HEK293 (cell line): ENCODE measurements around the gene PPP1R1B.

Experiments
- CTCF ChIA-PET: fragments of 350-600 bp; formaldehyde crosslinking; extraction: SDS; loops from one replicate; lab custom pipeline; 2021; ENCODE audit warnings: antibody characterized with exemption; lab: Yijun Ruan, JAX
- POLR2A ChIA-PET: fragments of 300-600 bp; formaldehyde crosslinking; extraction: SDS; loops from one replicate; lab custom pipeline; 2020; ENCODE audit warnings: antibody characterized with exemption, inconsistent platforms; lab: Yijun Ruan, JAX
- H3K27ac ChIP-seq: fragments of 200-500 bp; sonication (Bioruptor generic); 2 replicates; pipeline ENCODE4 v1.5.1; 2014; ENCODE audit warnings: low read depth, low read length, control low read depth, inconsistent platforms; ENCODE audit errors: extremely low read depth
- H3K36me3 ChIP-seq, 2 experiments: fragments of 200-500 bp in 1 of 2; sonication (Bioruptor generic) in 1 of 2; 1 replicate in 1 of 2; 2 replicates in 1 of 2; pipeline ENCODE4 v1.5.1; 2014 to 2017; ENCODE audit warnings: inconsistent platforms in 2 of 2, low read length in 2 of 2; ENCODE audit not compliant: control insufficient read depth in 2 of 2, insufficient read depth in 1 of 2
- H3K4me1 ChIP-seq: fragments of 200-500 bp; sonication (Bioruptor generic); 2 replicates; pipeline ENCODE4 v1.5.1; 2014; ENCODE audit warnings: mild to moderate bottlenecking, low read length, inconsistent platforms; ENCODE audit not compliant: control insufficient read depth, insufficient read depth
- H3K4me3 ChIP-seq: 2 replicates; pipeline ENCODE4 v1.5.1; 2011; ENCODE audit warnings: low read depth, mild to moderate bottlenecking, control low read depth, low read length, moderate library complexity
- H3K9me3 ChIP-seq: fragments of 200-500 bp; sonication (Bioruptor generic); 2 replicates; pipeline ENCODE4 v1.5.1; 2014; ENCODE audit warnings: low read depth, low read length, inconsistent platforms; ENCODE audit not compliant: control insufficient read depth, insufficient read depth
- BCL11A ChIP-seq: fragments of 450-650 bp; formaldehyde crosslinking; IDR thresholded peaks from 2 replicates; pipeline ENCODE4 v1.5.1; 2016; ENCODE audit warnings: low read depth, missing biosample characterization, missing genetic modification characterization
- KLF1 ChIP-seq: fragments of 450-650 bp; formaldehyde crosslinking; IDR thresholded peaks from 2 replicates; pipeline ENCODE4 v1.5.1; 2016; ENCODE audit warnings: missing biosample characterization, missing genetic modification characterization
- MZF1 ChIP-seq: fragments of 450-650 bp; formaldehyde crosslinking; IDR thresholded peaks from 2 replicates; pipeline ENCODE4 v1.5.1; 2017; ENCODE audit warnings: missing biosample characterization, missing genetic modification characterization, borderline replicate concordance
- OSR2 ChIP-seq: fragments of 450-650 bp; formaldehyde crosslinking; IDR thresholded peaks from 2 replicates; pipeline ENCODE4 v1.5.1; 2016; ENCODE audit warnings: missing biosample characterization, missing genetic modification characterization
- PATZ1 ChIP-seq: fragments of 450-650 bp; formaldehyde crosslinking; IDR thresholded peaks from 2 replicates; pipeline ENCODE4 v1.5.1; 2016; ENCODE audit warnings: missing biosample characterization, missing genetic modification characterization
- PRDM2 ChIP-seq: fragments of 450-650 bp; formaldehyde crosslinking; IDR thresholded peaks from 2 replicates; pipeline ENCODE4 v1.5.1; 2016; ENCODE audit warnings: missing biosample characterization, missing genetic modification characterization, borderline replicate concordance
- SP3 ChIP-seq: fragments of 450-650 bp; formaldehyde crosslinking; IDR thresholded peaks from 2 replicates; pipeline ENCODE4 v1.5.1; 2016; ENCODE audit warnings: missing biosample characterization, missing genetic modification characterization
- YY2 ChIP-seq: fragments of 450-650 bp; formaldehyde crosslinking; IDR thresholded peaks from 2 replicates; pipeline ENCODE4 v1.5.1; 2016; ENCODE audit warnings: missing biosample characterization, missing genetic modification characterization
- ZBTB20 ChIP-seq: fragments of 450-650 bp; formaldehyde crosslinking; IDR thresholded peaks from 2 replicates; pipeline ENCODE4 v1.5.1; 2016; ENCODE audit warnings: missing biosample characterization, missing genetic modification characterization
- ZNF157 ChIP-seq: fragments of 450-650 bp; formaldehyde crosslinking; IDR thresholded peaks from 2 replicates; pipeline ENCODE4 v1.5.1; 2016; ENCODE audit warnings: missing biosample characterization, missing genetic modification characterization
- ZNF175 ChIP-seq: fragments of 450-650 bp; formaldehyde crosslinking; IDR thresholded peaks from 2 replicates; pipeline ENCODE4 v1.5.1; 2016; ENCODE audit warnings: missing biosample characterization, missing genetic modification characterization
- ZNF335 ChIP-seq: fragments of 450-650 bp; formaldehyde crosslinking; conservative IDR thresholded peaks from 2 replicates; pipeline ENCODE4 v1.5.1; 2016; ENCODE audit warnings: missing biosample characterization, missing genetic modification characterization
- ZNF423 ChIP-seq: fragments of 450-650 bp; formaldehyde crosslinking; IDR thresholded peaks from 2 replicates; pipeline ENCODE4 v1.5.1; 2016; ENCODE audit warnings: missing biosample characterization, missing genetic modification characterization
- ZNF501 ChIP-seq: fragments of 450-650 bp; formaldehyde crosslinking; IDR thresholded peaks from 2 replicates; pipeline ENCODE4 v1.5.1; 2016; ENCODE audit warnings: missing biosample characterization, missing genetic modification characterization
- ZNF529 ChIP-seq: fragments of 450-650 bp; formaldehyde crosslinking; IDR thresholded peaks from 2 replicates; pipeline ENCODE4 v1.5.1; 2017; ENCODE audit warnings: missing genetic modification characterization, missing biosample characterization; ENCODE audit not compliant: insufficient replicate concordance
- ZNF555 ChIP-seq: fragments of 450-650 bp; formaldehyde crosslinking; conservative IDR thresholded peaks from 2 replicates; pipeline ENCODE4 v1.5.1; 2017; ENCODE audit warnings: missing biosample characterization, mild to moderate bottlenecking, missing genetic modification characterization, inconsistent platforms
- ZNF558 ChIP-seq: fragments of 450-650 bp; formaldehyde crosslinking; IDR thresholded peaks from 2 replicates; pipeline ENCODE4 v1.5.1; 2016; ENCODE audit warnings: missing biosample characterization, missing genetic modification characterization
- ZNF596 ChIP-seq: fragments of 450-650 bp; IDR thresholded peaks from 2 replicates; pipeline ENCODE4 v1.5.0; 2018; ENCODE audit warnings: missing biosample characterization, mild to moderate bottlenecking, missing genetic modification characterization, moderate library complexity
- ZNF600 ChIP-seq: fragments of 450-650 bp; formaldehyde crosslinking; IDR thresholded peaks from 2 replicates; pipeline ENCODE4 v1.5.1; 2016; ENCODE audit warnings: missing biosample characterization, missing genetic modification characterization
- ZNF629 ChIP-seq: fragments of 450-650 bp; formaldehyde crosslinking; IDR thresholded peaks from 2 replicates; pipeline ENCODE4 v1.5.1; 2017; ENCODE audit warnings: missing biosample characterization, missing genetic modification characterization
- ZNF843 ChIP-seq: fragments of 450-650 bp; formaldehyde crosslinking; IDR thresholded peaks from 2 replicates; pipeline ENCODE4 v1.5.1; 2016; ENCODE audit warnings: missing biosample characterization, missing genetic modification characterization
- TF ChIP-seq, protein P1 (sequence below): fragments of 450-650 bp; formaldehyde crosslinking; IDR thresholded peaks from 2 replicates; pipeline ENCODE4 v1.5.1; 2016; ENCODE audit warnings: missing biosample characterization, missing genetic modification characterization
- TF ChIP-seq, protein P2 (sequence below): fragments of 450-650 bp; formaldehyde crosslinking; IDR thresholded peaks from 2 replicates; pipeline ENCODE4 v1.5.1; 2016; ENCODE audit warnings: missing biosample characterization, missing genetic modification characterization, borderline replicate concordance
- TF ChIP-seq, protein P3 (sequence below): fragments of 450-650 bp; formaldehyde crosslinking; IDR thresholded peaks from 2 replicates; pipeline ENCODE4 v1.5.1; 2016; ENCODE audit warnings: missing biosample characterization, missing genetic modification characterization
- TF ChIP-seq, protein P4 (sequence below): fragments of 450-650 bp; formaldehyde crosslinking; IDR thresholded peaks from 2 replicates; pipeline ENCODE4 v1.5.1; 2016; ENCODE audit warnings: missing biosample characterization, missing genetic modification characterization

Gene PPP1R1B

GRCh38 chr17:39674702-39675389, 48.1 kb downstream of the PPP1R1B start:
- H3K4me3 ChIP-seq: no peak overlapping the region
- H3K9me3 ChIP-seq: no peaks in the 10 kb centered on the region
- POLR2A ChIA-PET: interaction anchor here (1.2 to 1.5 kb wide), 4 partner anchors 8 to 28 kb away, joined by 3 to 8 read pairs (median 4); partner anchors contain the start of gene PGAP3
- peaks cover 0 to 3% of the 10 kb centered on the region in 2 experiments; a peak in 2 of 3 replicates for H3K36me3 ChIP-seq
- H3K4me1 ChIP-seq: peaks cover 17% of the 10 kb centered on the region
- CTCF ChIA-PET: interaction anchor here (0.6 to 2.1 kb wide), 5 partner anchors 21 to 55 kb away, joined by 3 to 16 read pairs (median 12); no protein-coding TSS in a partner anchor
- H3K27ac ChIP-seq: peak overlapping the region; percentile 48
- peak; percentile 99 for TF ChIP-seq KLF1 (tag by site-specific recombination)
- TF ChIP-seq, protein P1, sequence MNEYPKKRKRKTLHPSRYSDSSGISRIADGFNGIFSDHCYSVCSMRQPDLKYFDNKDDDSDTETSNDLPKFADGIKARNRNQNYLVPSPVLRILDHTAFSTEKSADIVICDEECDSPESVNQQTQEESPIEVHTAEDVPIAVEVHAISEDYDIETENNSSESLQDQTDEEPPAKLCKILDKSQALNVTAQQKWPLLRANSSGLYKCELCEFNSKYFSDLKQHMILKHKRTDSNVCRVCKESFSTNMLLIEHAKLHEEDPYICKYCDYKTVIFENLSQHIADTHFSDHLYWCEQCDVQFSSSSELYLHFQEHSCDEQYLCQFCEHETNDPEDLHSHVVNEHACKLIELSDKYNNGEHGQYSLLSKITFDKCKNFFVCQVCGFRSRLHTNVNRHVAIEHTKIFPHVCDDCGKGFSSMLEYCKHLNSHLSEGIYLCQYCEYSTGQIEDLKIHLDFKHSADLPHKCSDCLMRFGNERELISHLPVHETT (tag by site-specific recombination): no peak
- TF ChIP-seq MZF1 (tag by site-specific recombination): no peak
- TF ChIP-seq, protein P2, sequence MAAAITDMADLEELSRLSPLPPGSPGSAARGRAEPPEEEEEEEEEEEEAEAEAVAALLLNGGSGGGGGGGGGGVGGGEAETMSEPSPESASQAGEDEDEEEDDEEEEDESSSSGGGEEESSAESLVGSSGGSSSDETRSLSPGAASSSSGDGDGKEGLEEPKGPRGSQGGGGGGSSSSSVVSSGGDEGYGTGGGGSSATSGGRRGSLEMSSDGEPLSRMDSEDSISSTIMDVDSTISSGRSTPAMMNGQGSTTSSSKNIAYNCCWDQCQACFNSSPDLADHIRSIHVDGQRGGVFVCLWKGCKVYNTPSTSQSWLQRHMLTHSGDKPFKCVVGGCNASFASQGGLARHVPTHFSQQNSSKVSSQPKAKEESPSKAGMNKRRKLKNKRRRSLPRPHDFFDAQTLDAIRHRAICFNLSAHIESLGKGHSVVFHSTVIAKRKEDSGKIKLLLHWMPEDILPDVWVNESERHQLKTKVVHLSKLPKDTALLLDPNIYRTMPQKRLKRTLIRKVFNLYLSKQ (tag by site-specific recombination): no peak
- no peak for TF ChIP-seq YY2 (tag by site-specific recombination)
- TF ChIP-seq, protein P3, sequence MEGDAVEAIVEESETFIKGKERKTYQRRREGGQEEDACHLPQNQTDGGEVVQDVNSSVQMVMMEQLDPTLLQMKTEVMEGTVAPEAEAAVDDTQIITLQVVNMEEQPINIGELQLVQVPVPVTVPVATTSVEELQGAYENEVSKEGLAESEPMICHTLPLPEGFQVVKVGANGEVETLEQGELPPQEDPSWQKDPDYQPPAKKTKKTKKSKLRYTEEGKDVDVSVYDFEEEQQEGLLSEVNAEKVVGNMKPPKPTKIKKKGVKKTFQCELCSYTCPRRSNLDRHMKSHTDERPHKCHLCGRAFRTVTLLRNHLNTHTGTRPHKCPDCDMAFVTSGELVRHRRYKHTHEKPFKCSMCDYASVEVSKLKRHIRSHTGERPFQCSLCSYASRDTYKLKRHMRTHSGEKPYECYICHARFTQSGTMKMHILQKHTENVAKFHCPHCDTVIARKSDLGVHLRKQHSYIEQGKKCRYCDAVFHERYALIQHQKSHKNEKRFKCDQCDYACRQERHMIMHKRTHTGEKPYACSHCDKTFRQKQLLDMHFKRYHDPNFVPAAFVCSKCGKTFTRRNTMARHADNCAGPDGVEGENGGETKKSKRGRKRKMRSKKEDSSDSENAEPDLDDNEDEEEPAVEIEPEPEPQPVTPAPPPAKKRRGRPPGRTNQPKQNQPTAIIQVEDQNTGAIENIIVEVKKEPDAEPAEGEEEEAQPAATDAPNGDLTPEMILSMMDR (tag by site-specific recombination): no peak
- peak; percentile 32 for TF ChIP-seq ZNF629 (tag by site-specific recombination)
- peak; percentile 60 for TF ChIP-seq ZNF423 (tag by site-specific recombination)
- peak; percentile 69; the same call in 1 of the 2 replicates for TF ChIP-seq ZNF600 (tag by site-specific recombination)
- no peak for TF ChIP-seq PRDM2 (tag by site-specific recombination)
- no peak for TF ChIP-seq ZNF157
- TF ChIP-seq, protein P4, sequence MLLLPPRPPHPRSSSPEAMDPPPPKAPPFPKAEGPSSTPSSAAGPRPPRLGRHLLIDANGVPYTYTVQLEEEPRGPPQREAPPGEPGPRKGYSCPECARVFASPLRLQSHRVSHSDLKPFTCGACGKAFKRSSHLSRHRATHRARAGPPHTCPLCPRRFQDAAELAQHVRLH (tag by site-specific recombination): no peak
- no peak for TF ChIP-seq ZNF501
- no peak for TF ChIP-seq ZNF596 (tag by site-specific recombination)
- no peak for TF ChIP-seq ZNF555 (tag by site-specific recombination)
- TF ChIP-seq ZNF529 (tag by site-specific recombination): no peak
- TF ChIP-seq ZNF175 (tag by site-specific recombination): no peak
- TF ChIP-seq ZNF558 (tag by site-specific recombination): no peak
- peak; percentile 25; the same call in 1 of the 2 replicates for TF ChIP-seq ZBTB20 (tag by site-specific recombination)
- 0 out of 2 replicates have a peak, but pooled peaks have one; percentile 48 for TF ChIP-seq PATZ1 (tag by site-specific recombination)
- TF ChIP-seq BCL11A (tag by site-specific recombination): no peak
- TF ChIP-seq OSR2 (tag by site-specific recombination): no peak
- TF ChIP-seq SP3 (tag by site-specific recombination): peak; percentile 45; the same call in 1 of the 2 replicates
- no peak for TF ChIP-seq ZNF843 (tag by site-specific recombination)
- no peak for TF ChIP-seq ZNF335 (tag by site-specific recombination)
